ENCODE measurements around the gene GALNT9. TPM values are rescaled to one million over a fixed set of nuclear protein-coding genes. Genes with fewer than 3 reads are reported as not detected.
A peak's percentile ranks its signal among the peaks of the same experiment; 100 is the strongest.

Gene GALNT9
- polyA plus RNA-seq, 3 donors, result not detected

- Histone ChIP-seq H3K79me2 (ENCODE audit: insufficient read depth, low read length) (no peaks in the 10 kb centered on the region), H3K9ac (ENCODE audit: insufficient read depth, low read length, poor library complexity, severe bottlenecking) (no peak overlapping the region), H3K27me3 (ENCODE audit: control insufficient read depth in 2 of 2, insufficient read depth in 2 of 2, low read length in 2 of 2) (peaks cover 0 to 29% of the 10 kb centered on the region in 2 donors), H3K4me1 (ENCODE audit: control insufficient read depth in 1 of 2, insufficient read depth in 2 of 2, low read length in 2 of 2) (no peaks in the 10 kb centered on the region), H3K4me3 (replicated peaks in 1 of 3; ENCODE audit: low read depth in 2 of 3, low read length in 3 of 3) (no peak overlapping the region), H3K36me3 (replicated peaks in 1 of 2; ENCODE audit: control insufficient read depth in 1 of 2, insufficient read depth in 2 of 2, low read length in 2 of 2) (no peaks in the 10 kb centered on the region), H3K9me3 (replicated peaks in 1 of 2; ENCODE audit: control insufficient read depth in 1 of 2, insufficient read depth in 1 of 2, low read length in 2 of 2) (no peaks in the 10 kb centered on the region), H4K20me1 (ENCODE audit: insufficient read depth, low read length) (no peaks in the 10 kb centered on the region), H3K27ac (ENCODE audit: low read depth in 1 of 2, low read length in 2 of 2) (no peak overlapping the region), H3K4me2 (replicated peaks; ENCODE audit: extremely low read depth, low read length, poor library complexity, severe bottlenecking) (no peak overlapping the region), H2AFZ (ENCODE audit: insufficient read depth, low read depth, low read length, poor library complexity, severe bottlenecking) (no peak overlapping the region)
- H3K27me3 Mint-ChIP-seq (ENCODE audit: low read depth in 3 of 3), result peaks cover 37 to 71% (median 52%) of the 10 kb centered on the region in 3 donors
- H3K27ac Mint-ChIP-seq, result no peak overlapping the region
- H3K9me3 Mint-ChIP-seq, result peaks cover 0 to 9% (median 4%) of the 10 kb centered on the region in 7 donors
- TF ChIP-seq, protein P1, sequence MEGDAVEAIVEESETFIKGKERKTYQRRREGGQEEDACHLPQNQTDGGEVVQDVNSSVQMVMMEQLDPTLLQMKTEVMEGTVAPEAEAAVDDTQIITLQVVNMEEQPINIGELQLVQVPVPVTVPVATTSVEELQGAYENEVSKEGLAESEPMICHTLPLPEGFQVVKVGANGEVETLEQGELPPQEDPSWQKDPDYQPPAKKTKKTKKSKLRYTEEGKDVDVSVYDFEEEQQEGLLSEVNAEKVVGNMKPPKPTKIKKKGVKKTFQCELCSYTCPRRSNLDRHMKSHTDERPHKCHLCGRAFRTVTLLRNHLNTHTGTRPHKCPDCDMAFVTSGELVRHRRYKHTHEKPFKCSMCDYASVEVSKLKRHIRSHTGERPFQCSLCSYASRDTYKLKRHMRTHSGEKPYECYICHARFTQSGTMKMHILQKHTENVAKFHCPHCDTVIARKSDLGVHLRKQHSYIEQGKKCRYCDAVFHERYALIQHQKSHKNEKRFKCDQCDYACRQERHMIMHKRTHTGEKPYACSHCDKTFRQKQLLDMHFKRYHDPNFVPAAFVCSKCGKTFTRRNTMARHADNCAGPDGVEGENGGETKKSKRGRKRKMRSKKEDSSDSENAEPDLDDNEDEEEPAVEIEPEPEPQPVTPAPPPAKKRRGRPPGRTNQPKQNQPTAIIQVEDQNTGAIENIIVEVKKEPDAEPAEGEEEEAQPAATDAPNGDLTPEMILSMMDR (IDR thresholded peaks at IDR 0.05), result no peak
- peak overlapping the region in 1 of 2 donors; percentile 11 for H3K4me3 Mint-ChIP-seq
- WGBS (ENCODE audit: insufficient coverage), result 86% methylated on average over 21 of the region's 23 CpGs
- peaks cover 0 to 1% of the 10 kb centered on the region in 2 donors for H3K36me3 Mint-ChIP-seq
- intact Hi-C loops (cut with micrococcal nuclease), result no loop called here
- H3K4me1 Mint-ChIP-seq, result no peaks in the 10 kb centered on the region
- DNase-seq, result no peak
Observed at GRCh38 chr12:132282031-132282949, 47.1 kb downstream of the GALNT9 start.

DNA sequence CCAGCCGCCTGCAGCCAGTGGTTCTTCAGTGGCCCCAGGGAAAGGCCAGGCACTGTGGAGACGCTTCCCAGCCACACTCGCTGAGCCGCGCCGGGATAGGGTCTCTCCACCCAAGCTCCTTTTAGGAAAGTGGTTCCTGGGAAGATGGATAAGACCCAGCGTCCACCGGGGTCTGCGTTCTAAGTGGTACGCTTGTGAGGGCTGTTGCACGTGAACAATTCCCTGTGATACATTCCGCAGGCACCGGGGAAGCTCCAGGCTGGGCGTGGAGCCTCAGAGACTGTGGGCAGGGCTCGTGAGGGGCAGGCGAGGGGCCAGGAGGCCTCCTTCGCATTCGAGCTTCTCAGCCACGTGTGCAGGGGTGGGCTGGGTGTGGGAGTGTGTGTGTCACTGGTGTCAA is 48.4 kb downstream of the GALNT9 start:
- Mint-ChIP-seq H3K27ac (no peak overlapping the region), H3K27me3 (ENCODE audit: low read depth in 3 of 3) (peaks cover 32 to 61% (median 46%) of the 10 kb centered on the region in 3 donors), H3K4me1 (no peaks in the 10 kb centered on the region), H3K9me3 (peaks cover 0 to 4% (median 3%) of the 10 kb centered on the region in 7 donors), H3K36me3 (peaks cover 0 to 1% of the 10 kb centered on the region in 2 donors), H3K4me3 (no peak overlapping the region)
- H2AFZ ChIP-seq (ENCODE audit: insufficient read depth, low read depth, low read length, poor library complexity, severe bottlenecking), result no peak overlapping the region
- no peaks in the 10 kb centered on the region for H4K20me1 ChIP-seq (ENCODE audit: insufficient read depth, low read length)
- H3K79me2 ChIP-seq (ENCODE audit: insufficient read depth, low read length), result no peaks in the 10 kb centered on the region
- no peaks in the 10 kb centered on the region for H3K4me1 ChIP-seq (ENCODE audit: control insufficient read depth in 1 of 2, insufficient read depth in 2 of 2, low read length in 2 of 2)
- H3K9ac ChIP-seq (ENCODE audit: insufficient read depth, low read length, poor library complexity, severe bottlenecking), result no peak overlapping the region
- no peak overlapping the region for H3K27ac ChIP-seq (ENCODE audit: low read depth in 1 of 2, low read length in 2 of 2)
- TF ChIP-seq, protein P1 (IDR thresholded peaks at IDR 0.05), result no peak
- DNase-seq, result no peak
- no peaks in the 10 kb centered on the region for H3K9me3 ChIP-seq (replicated peaks in 1 of 2; ENCODE audit: control insufficient read depth in 1 of 2, insufficient read depth in 1 of 2, low read length in 2 of 2)
- no peak overlapping the region for H3K4me2 ChIP-seq (replicated peaks; ENCODE audit: extremely low read depth, low read length, poor library complexity, severe bottlenecking)
- H3K36me3 ChIP-seq (replicated peaks in 1 of 2; ENCODE audit: control insufficient read depth in 1 of 2, insufficient read depth in 2 of 2, low read length in 2 of 2), result no peaks in the 10 kb centered on the region
- whole genome bisulfite sequencing (ENCODE audit: insufficient coverage), result 84% methylated on average over 9 of the region's 19 CpGs
- intact Hi-C loops (cut with micrococcal nuclease), result no loop called here
- H3K27me3 ChIP-seq (ENCODE audit: control insufficient read depth in 2 of 2, insufficient read depth in 2 of 2, low read length in 2 of 2), result peaks cover 0 to 23% of the 10 kb centered on the region in 2 donors
- no peak overlapping the region for H3K4me3 ChIP-seq (replicated peaks in 1 of 3; ENCODE audit: low read depth in 2 of 3, low read length in 3 of 3)
